Lower lobe of right lung (tissue), 2 donors: ENCODE data around the gene KIF6. TPM values are rescaled to one million over a fixed set of nuclear protein-coding genes. Genes with fewer than 3 reads are reported as not detected.
"Not testable (repeated sequence)": the region's sequence is repeated elsewhere in the genome, so short reads cannot be mapped to it uniquely, and the experiment has no call there.

ENCODE experiments used
- ATAC-seq, 2 donors: fragments of 200-7000 bp; cut with Tn5 transposase; one replicate each; pipeline ENCODE4 v1.9.1; 2020 to 2022; ENCODE audit warnings: mild to moderate bottlenecking in 2 of 2, moderate library complexity in 2 of 2
- DNase-seq: peaks from one replicate; pipeline ENCODE4 v3.0.0-alpha.2; 2020
- H3K27ac ChIP-seq: fragments of 200-600 bp; one replicate; pipeline ENCODE4 v1.8.0; 2022
- H3K27me3 ChIP-seq: fragments of 200-600 bp; one replicate; pipeline ENCODE4 v1.8.0; 2022; ENCODE audit warnings: low read depth
- H3K36me3 ChIP-seq: fragments of 200-600 bp; one replicate; pipeline ENCODE4 v1.8.0; 2022; ENCODE audit warnings: mild to moderate bottlenecking
- H3K4me1 ChIP-seq: fragments of 200-600 bp; one replicate; pipeline ENCODE4 v1.8.0; 2022
- H3K4me3 ChIP-seq: fragments of 200-600 bp; one replicate; pipeline ENCODE4 v1.8.0; 2022; ENCODE audit warnings: mild to moderate bottlenecking
- H3K9me3 ChIP-seq: fragments of 200-600 bp; one replicate; pipeline ENCODE4 v1.8.0; 2022
- intact Hi-C: fragments of 100-400 bp; cut with DNase I; formaldehyde crosslinking; loops from one replicate; pipeline ENCODE4 v1.11.0; 2022
- total RNA-seq: library from RNA; stranded (reverse); fragmentation: NEBNext Ultra II Directional; extraction: Animal tissue kit (Norgen Biotek cat#: 25700); gene quantifications from one replicate; pipeline ENCODE4 v1.2.1, GENCODE V29; 2021
- TF ChIP-seq, protein P1 (sequence below): fragments of 200-600 bp; IDR thresholded peaks from one replicate; pipeline ENCODE4 v1.8.0; 2022; ENCODE audit warnings: antibody characterized with exemption, mild to moderate bottlenecking
- donor health status: DM: no; HTN: yes; CAD: no; lungs with severe emphysema.

Gene KIF6
- total RNA-seq, 1 donor from 2014 or later, result 2.5 TPM

- intact Hi-C loops, result no loop called here
- H3K36me3 ChIP-seq, result no peaks in the 10 kb centered on the region
- DNase-seq (no peak), ATAC-seq (no peak)
- TF ChIP-seq, protein P1, sequence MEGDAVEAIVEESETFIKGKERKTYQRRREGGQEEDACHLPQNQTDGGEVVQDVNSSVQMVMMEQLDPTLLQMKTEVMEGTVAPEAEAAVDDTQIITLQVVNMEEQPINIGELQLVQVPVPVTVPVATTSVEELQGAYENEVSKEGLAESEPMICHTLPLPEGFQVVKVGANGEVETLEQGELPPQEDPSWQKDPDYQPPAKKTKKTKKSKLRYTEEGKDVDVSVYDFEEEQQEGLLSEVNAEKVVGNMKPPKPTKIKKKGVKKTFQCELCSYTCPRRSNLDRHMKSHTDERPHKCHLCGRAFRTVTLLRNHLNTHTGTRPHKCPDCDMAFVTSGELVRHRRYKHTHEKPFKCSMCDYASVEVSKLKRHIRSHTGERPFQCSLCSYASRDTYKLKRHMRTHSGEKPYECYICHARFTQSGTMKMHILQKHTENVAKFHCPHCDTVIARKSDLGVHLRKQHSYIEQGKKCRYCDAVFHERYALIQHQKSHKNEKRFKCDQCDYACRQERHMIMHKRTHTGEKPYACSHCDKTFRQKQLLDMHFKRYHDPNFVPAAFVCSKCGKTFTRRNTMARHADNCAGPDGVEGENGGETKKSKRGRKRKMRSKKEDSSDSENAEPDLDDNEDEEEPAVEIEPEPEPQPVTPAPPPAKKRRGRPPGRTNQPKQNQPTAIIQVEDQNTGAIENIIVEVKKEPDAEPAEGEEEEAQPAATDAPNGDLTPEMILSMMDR, result no peak
- no peak overlapping the region for H3K4me3 ChIP-seq
- no peaks in the 10 kb centered on the region for H3K9me3 ChIP-seq
- no peak overlapping the region for H3K27ac ChIP-seq
- no peaks in the 10 kb centered on the region for H3K27me3 ChIP-seq
- H3K4me1 ChIP-seq, result no peaks in the 10 kb centered on the region
These were observed 216.7 kb downstream of the KIF6 start for GRCh38 chr6:39508515-39508914.

DNA sequence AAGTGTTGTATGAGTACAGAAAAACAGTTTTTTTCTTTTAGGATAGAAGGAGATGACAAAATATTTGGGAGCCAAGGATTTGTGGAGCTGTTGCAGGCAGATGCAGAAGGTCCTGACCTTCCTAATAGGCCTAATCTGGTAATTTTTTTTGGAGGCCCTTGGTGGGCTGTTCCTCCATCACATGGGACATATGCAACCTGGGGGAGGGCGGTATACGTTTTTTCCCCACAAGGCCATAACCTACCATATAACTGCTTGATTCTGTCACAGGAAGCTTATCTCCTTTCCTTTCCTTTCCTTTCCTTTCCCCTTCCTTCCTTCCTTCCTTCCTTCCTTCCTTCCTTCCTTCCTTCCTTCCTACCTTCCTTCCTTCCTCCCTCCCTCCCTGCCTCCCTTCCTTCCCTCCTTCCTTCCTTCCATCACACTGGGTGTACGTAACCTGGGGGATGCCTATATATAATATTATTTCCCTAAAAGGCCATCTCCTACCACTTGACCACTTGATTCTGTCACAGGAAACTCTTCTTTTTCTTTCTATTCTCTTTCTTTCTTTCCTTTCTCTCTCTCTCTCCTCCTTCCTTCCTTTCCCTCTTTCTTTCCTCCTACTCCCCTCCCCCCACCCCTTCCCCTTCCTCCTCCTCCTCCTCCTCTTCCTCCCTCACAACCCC lies 217.7 kb downstream of the KIF6 start:
- H3K9me3 ChIP-seq, result peaks cover 8% of the 10 kb centered on the region
- intact Hi-C loops, result no loop called here
- H3K4me1 ChIP-seq, result no peaks in the 10 kb centered on the region
- TF ChIP-seq, protein P1, result no peak
- H3K36me3 ChIP-seq, result no peaks in the 10 kb centered on the region
- no peak for ATAC-seq
- no peak for DNase-seq
- H3K27me3 ChIP-seq, result no peaks in the 10 kb centered on the region
- H3K4me3 ChIP-seq, result no peak overlapping the region
- H3K27ac ChIP-seq, result no peak overlapping the region

- H3K4me3 ChIP-seq, result not testable (repeated sequence)
These were observed 222.7 kb downstream of the KIF6 start for GRCh38 chr6:39502362-39502955.

GRCh38 chr6:39499053-39499452 lies 226.2 kb downstream of the KIF6 start:
- intact Hi-C loops, result no loop called here
- no peak for DNase-seq
- TF ChIP-seq, protein P1, result no peak
- H3K4me3 ChIP-seq, result no peak overlapping the region
- H3K27me3 ChIP-seq, result no peaks in the 10 kb centered on the region
- H3K4me1 ChIP-seq, result peaks cover 12% of the 10 kb centered on the region
- no peak overlapping the region for H3K27ac ChIP-seq
- ATAC-seq, result no peak
- H3K9me3 ChIP-seq, result peaks cover 20% of the 10 kb centered on the region
- H3K36me3 ChIP-seq, result no peaks in the 10 kb centered on the region

More at GRCh38 chr6:39502362-39502955, 222.7 kb downstream of the KIF6 start:
- H3K4me1 ChIP-seq, H3K36me3 ChIP-seq, intact Hi-C loops, ATAC-seq, DNase-seq, H3K27ac ChIP-seq, H3K27me3 ChIP-seq: not testable (repeated sequence)
- H3K9me3 ChIP-seq, result peaks cover 20% of the 10 kb centered on the region

DNA sequence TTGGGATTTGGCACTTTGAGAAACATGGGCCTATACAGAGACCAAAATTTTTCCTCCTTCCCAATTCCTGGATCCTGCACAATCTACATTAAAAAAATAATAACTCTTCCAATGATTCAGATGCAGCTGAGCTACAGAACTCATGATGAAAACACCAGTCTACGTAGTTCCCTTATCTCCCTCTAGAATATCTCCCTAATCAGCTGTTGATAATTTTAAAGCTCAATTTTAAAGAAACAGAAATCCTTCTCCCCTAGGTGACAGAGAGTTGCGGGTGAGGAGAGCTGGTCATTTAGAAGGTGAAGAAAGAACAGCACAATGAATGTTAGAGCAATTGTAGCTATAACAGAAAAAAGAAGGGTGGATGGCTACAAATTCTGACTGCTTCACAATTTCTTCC lies 227.1 kb downstream of the KIF6 start:
- Histone ChIP-seq H3K36me3 (no peaks in the 10 kb centered on the region), H3K4me3 (no peak overlapping the region), H3K9me3 (peaks cover 18% of the 10 kb centered on the region), H3K27ac (no peak overlapping the region), H3K27me3 (no peaks in the 10 kb centered on the region), H3K4me1 (peaks cover 20% of the 10 kb centered on the region)
- TF ChIP-seq, protein P1, result no peak
- DNase-seq (no peak), ATAC-seq (no peak)
- intact Hi-C loops, result no loop called here

GRCh38 chr6:39496915-39497314 lies 228.3 kb downstream of the KIF6 start:
- ATAC-seq (peak; percentile 51 to 64), DNase-seq (peak; percentile 44)
- H3K27me3 ChIP-seq, result no peaks in the 10 kb centered on the region
- H3K27ac ChIP-seq, result no peak overlapping the region
- TF ChIP-seq, protein P1, result no peak
- H3K36me3 ChIP-seq, result no peaks in the 10 kb centered on the region
- intact Hi-C loops, result no loop called here
- H3K9me3 ChIP-seq, result peaks cover 7% of the 10 kb centered on the region
- peaks cover 22% of the 10 kb centered on the region for H3K4me1 ChIP-seq
- no peak overlapping the region for H3K4me3 ChIP-seq
